HG03135 (cell line): ENCODE data around the gene MGLL.

ENCODE experiments used
- ATAC-seq: cut with Tn5 transposase; IDR thresholded peaks from one replicate; pipeline ENCODE4 v1.9.1; 2021; ENCODE audit warnings: mild to moderate bottlenecking, moderate library complexity; ENCODE audit not compliant: unreplicated experiment

The MGLL gene

GRCh38 chr3:127814325-127814781 is 8.0 kb downstream of the MGLL start:
- ATAC-seq = no peak

GRCh38 chr3:127812151-127812550 is 10.2 kb downstream of the MGLL start:
- ATAC-seq = no peak

GRCh38 chr3:127811717-127812116 is 10.6 kb downstream of the MGLL start:
- ATAC-seq = no peak

- ATAC-seq = no peak
These were observed 12.7 kb downstream of the MGLL start for GRCh38 chr3:127809611-127810010.

GRCh38 chr3:127809211-127809610 is 13.1 kb downstream of the MGLL start:
- no peak for ATAC-seq

- ATAC-seq = no peak
These were observed 14.1 kb downstream of the MGLL start for GRCh38 chr3:127808197-127808596.

- ATAC-seq = no peak
These were observed 17.1 kb downstream of the MGLL start for GRCh38 chr3:127805026-127805753.

GRCh38 chr3:127804141-127804540 is 18.2 kb downstream of the MGLL start:
- ATAC-seq = no peak

DNA sequence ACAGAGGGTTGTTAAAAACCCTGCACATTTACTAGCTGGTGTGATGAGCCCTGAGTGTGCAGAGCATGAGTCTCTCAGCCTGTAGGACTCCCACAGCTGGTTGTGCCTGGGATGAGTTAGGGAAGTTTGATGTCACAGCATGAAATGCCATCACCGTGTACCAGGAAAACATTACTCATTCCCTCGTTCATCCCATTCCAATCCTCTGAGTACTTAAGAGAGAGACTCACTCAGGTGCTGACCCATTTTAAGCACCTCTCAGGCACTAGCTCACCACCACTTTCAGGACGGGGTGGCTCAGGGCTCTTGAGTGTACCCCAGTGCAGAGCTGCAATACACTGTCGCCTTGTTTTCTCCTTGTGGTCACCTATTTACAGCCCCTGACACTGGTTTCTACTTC is 18.7 kb downstream of the MGLL start:
- ATAC-seq = no peak

- ATAC-seq = no peak
These were observed 19.7 kb downstream of the MGLL start for GRCh38 chr3:127802606-127803005.

DNA sequence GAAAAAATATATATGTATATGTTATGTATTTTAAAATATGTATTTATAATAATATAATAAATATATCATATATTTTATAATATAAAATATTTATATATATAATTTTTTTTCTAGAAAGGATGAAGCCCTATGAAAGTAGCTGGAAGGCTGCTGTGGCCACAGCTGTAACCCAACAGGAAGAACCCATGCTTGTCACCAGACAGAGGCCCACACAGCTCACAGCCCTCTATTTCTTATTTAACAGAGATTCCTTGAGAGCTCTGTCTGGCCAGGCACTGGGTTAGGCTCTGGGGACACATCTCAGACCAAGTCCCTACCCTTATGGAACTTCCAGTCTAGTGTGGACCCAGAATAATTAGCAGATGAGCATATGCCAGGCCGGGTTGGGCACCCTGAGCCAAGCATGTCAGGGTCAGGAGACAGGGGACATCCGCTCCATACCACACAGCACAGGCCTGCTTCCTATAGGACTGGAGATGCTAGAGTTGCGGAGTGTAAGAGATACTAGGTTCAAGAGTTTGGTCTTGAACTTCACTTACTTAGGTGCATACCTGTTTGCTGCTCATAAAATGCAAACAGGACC is 20.5 kb downstream of the MGLL start:
- ATAC-seq = no peak

- ATAC-seq = no peak
These were observed 21.8 kb downstream of the MGLL start for GRCh38 chr3:127800508-127800907.

DNA sequence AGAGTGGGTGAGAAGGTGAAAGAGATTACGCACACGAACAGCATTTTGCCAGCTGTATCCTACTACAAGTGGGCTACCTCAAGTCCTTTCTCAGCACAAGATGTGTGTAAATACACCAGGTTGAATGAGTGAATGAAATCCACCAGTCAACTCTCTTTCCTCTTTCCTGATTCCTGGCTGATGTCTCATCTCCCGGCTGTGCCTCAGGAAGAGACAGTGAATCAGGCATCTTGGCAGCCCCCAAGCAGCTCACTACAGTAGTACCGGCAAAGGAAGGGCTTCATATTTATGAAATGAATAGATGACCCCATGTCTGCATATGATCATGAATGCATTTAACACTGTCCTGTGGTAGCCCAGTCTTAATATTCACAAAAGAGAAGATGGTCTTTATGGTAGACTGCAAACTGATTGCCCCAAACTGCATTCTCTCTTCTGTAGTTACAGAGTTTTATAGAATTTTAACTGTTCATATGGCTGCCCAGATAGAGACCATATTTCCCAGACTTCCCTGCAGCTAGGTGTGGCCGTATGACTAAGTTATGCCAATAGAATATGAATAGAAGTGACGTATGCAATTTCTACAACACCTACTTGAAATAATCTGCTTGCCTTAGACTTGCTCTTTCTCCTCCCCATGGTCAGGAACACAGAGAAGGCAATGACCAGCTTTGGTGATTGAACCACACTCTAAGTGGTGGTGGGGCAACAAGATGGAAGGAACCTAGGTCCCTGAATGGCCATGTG is 22.7 kb downstream of the MGLL start:
- ATAC-seq = no peak

- no peak for ATAC-seq
These were observed 23.6 kb downstream of the MGLL start for GRCh38 chr3:127798716-127799115.

DNA sequence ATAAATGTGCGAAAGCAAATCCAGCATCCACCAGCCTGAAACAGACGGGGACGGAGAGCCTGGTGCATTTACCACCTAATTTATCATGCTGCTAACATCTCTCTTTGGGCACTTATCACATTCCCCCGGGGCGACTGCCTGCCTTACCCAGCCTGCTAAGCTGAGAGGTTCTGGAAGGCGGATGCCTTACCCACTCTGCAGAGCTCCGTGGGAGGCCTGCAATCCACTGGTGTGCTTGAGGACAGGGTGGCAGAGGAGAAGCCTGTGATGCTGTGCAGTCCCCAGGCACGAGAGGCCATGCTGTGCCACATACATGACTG is 25.5 kb downstream of the MGLL start:
- ATAC-seq = no peak

GRCh38 chr3:127796045-127796830 is 26.1 kb downstream of the MGLL start:
- ATAC-seq = no peak

DNA sequence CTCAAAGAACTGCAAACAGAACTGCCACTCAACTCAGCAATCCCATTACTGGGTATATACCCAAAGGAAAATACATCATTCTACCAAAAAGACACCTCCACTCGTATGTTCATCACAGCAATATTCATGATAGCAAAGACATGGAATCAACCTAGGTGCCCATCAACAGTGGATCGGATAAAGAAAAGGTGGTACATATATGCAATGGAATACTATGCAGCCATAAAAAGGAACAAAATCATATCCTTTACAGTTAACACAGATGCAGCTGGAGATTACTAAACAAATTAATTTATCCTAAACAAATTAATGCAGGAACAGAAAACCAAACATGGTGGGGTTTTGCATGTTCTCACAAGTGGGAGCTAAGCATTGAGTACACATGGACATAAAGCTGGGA is 27.3 kb downstream of the MGLL start:
- ATAC-seq = no peak

DNA sequence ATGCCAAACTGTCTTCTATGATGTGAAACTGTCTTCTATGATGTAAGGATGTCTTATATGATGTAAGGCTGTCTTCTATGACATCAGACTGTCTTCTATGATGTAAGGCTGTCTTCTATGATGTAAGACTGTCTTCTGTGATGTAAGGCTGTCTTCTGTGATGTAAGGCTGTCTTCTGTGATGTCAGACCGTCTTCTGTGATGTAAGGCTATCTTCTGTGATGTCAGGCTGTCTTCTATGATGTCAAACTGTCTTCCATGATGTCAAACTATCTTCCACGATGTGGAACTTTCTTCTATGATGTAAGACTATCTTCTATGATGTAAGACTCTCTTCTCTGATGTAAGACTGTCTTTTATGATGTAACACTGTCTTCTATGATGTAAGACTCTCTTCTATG is 27.9 kb downstream of the MGLL start:
- no peak for ATAC-seq

GRCh38 chr3:127792541-127793292 is 29.6 kb downstream of the MGLL start:
- no peak for ATAC-seq

DNA sequence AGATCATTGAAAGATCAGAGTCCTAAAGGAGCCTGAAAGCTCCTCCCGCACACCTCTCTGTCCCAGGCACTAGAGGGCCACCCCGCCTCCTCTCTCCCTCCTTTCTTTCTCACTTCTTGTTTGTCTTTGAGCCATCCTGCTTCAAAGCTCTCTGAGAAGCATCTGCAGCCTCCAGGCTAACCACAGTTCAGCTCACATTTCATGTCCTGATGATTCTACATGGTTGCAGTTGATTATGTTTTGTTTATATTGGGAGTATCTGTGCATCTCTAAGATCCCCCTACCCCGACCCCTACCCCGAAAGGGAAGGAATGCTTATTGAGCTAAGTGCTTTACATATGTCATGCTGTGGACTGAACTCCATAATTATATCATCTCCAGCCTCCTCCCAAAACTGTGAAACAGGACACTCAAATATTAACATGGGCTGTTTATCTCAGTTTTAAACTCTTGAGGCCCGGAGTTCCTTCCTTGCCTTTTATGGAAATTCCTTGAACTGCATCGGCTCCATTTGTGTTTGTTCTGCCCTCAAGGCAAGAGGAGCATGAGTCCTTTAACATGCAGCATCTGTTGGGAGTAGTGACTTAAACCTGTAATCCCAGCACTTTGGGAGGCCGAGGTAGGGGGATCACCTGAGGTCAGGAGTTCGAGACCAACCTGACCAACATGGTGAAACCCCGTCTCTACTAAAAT is 30.9 kb downstream of the MGLL start:
- peak; percentile 83 for ATAC-seq
